Measurements from ENCODE around the gene ADAMTSL2. TPM values are rescaled to one million over a fixed set of nuclear protein-coding genes. Genes with fewer than 3 reads are reported as not detected.

The ADAMTSL2 gene
- polyA plus RNA-seq, 1 experiment = not detected

- CTCF ChIA-PET = no interaction called here
- no peak for DNase-seq (ENCODE audit: low read depth)
Observed at GRCh38 chr9:133601746-133602145, 67.2 kb downstream of the ADAMTSL2 start.

GRCh38 chr9:133602277-133602676 is 67.8 kb downstream of the ADAMTSL2 start:
- Histone ChIP-seq H3K36me3 (ENCODE audit: control insufficient read depth, insufficient read depth, low read length) (no peaks in the 10 kb centered on the region), H3K27me3 (ENCODE audit: control insufficient read depth, insufficient read depth, low read length) (peaks cover 5% of the 10 kb centered on the region), H3K4me3 (ENCODE audit: low read depth, low read length) (no peak overlapping the region)
- POLR2A ChIA-PET = no interaction called here
- no peak for DNase-seq (ENCODE audit: low read depth)
- CTCF ChIA-PET = interaction anchor here (1.4 kb wide), 1 partner anchor 141 kb away, joined by 4 read pairs; no protein-coding TSS in a partner anchor
- TF ChIP-seq CTCF (IDR thresholded peaks at IDR 0.05; ENCODE audit: insufficient read depth, low read depth, low read length) = no peak

More at GRCh38 chr9:133601746-133602145, 67.2 kb downstream of the ADAMTSL2 start:
- Histone ChIP-seq H3K36me3 (ENCODE audit: control insufficient read depth, insufficient read depth, low read length) (no peaks in the 10 kb centered on the region), H3K4me3 (ENCODE audit: low read depth, low read length) (no peak overlapping the region), H3K27me3 (ENCODE audit: control insufficient read depth, insufficient read depth, low read length) (peaks cover 4% of the 10 kb centered on the region; the same call in 1 of the 2 replicates)
- no peak for TF ChIP-seq CTCF (IDR thresholded peaks at IDR 0.05; ENCODE audit: insufficient read depth, low read depth, low read length)
- POLR2A ChIA-PET = no interaction called here

GRCh38 chr9:133603135-133603927 is 68.8 kb downstream of the ADAMTSL2 start:
- H3K4me3 ChIP-seq (ENCODE audit: low read depth, low read length) = no peak overlapping the region
- no peak for DNase-seq (ENCODE audit: low read depth)
- no peaks in the 10 kb centered on the region for H3K36me3 ChIP-seq (ENCODE audit: control insufficient read depth, insufficient read depth, low read length)
- peaks cover 11% of the 10 kb centered on the region for H3K27me3 ChIP-seq (ENCODE audit: control insufficient read depth, insufficient read depth, low read length)
- ChIA-PET CTCF (interaction anchor here (1.4 kb wide), 1 partner anchor 140 kb away, joined by 4 read pairs; no protein-coding TSS in a partner anchor), POLR2A (no interaction called here)
- TF ChIP-seq CTCF (IDR thresholded peaks at IDR 0.05; ENCODE audit: insufficient read depth, low read depth, low read length) = no peak

- Histone ChIP-seq H3K27me3 (ENCODE audit: control insufficient read depth, insufficient read depth, low read length) (peaks cover 12% of the 10 kb centered on the region), H3K4me3 (ENCODE audit: low read depth, low read length) (no peak overlapping the region), H3K36me3 (ENCODE audit: control insufficient read depth, insufficient read depth, low read length) (no peaks in the 10 kb centered on the region)
- DNase-seq (ENCODE audit: low read depth) = no peak
- POLR2A ChIA-PET = no interaction called here
- TF ChIP-seq CTCF (IDR thresholded peaks at IDR 0.05; ENCODE audit: insufficient read depth, low read depth, low read length) = no peak
- CTCF ChIA-PET = no interaction called here
Observed at GRCh38 chr9:133604214-133604613, 69.7 kb downstream of the ADAMTSL2 start.

- TF ChIP-seq CTCF (IDR thresholded peaks at IDR 0.05; ENCODE audit: insufficient read depth, low read depth, low read length) = no peak
- Histone ChIP-seq H3K27me3 (ENCODE audit: control insufficient read depth, insufficient read depth, low read length) (peaks cover 13% of the 10 kb centered on the region), H3K4me3 (ENCODE audit: low read depth, low read length) (no peak overlapping the region), H3K36me3 (ENCODE audit: control insufficient read depth, insufficient read depth, low read length) (no peaks in the 10 kb centered on the region)
- CTCF ChIA-PET = no interaction called here
- POLR2A ChIA-PET = no interaction called here
- no peak for DNase-seq (ENCODE audit: low read depth)
Observed at GRCh38 chr9:133604856-133605255, 70.4 kb downstream of the ADAMTSL2 start.

Data from BJ (cell line).